Activated CD4-positive, alpha-beta T cell treated with anti-CD3 and anti-CD28 coated beads, Interleukin-2, amount 10 ng/mL, durations not matched to agents 7 days and 5 days (primary cell): Measurements from ENCODE around the gene F8. TPM values are rescaled to one million over a fixed set of nuclear protein-coding genes. Genes with fewer than 3 reads are reported as not detected.
A peak's percentile ranks its signal among the peaks of the same experiment; 100 is the strongest.
"Not testable (repeated sequence)": the region's sequence is repeated elsewhere in the genome, so short reads cannot be mapped to it uniquely, and the experiment has no call there.

Source experiments
- CTCF ChIA-PET: fragments of 350-600 bp; sonication (Branson Sonifier 250); formaldehyde crosslinking; loops from one replicate; lab custom pipeline; 2021; ENCODE audit warnings: antibody characterized with exemption; lab: Charles Lee
- POLR2A ChIA-PET: fragments of 350-600 bp; sonication (Branson Sonifier 250); formaldehyde crosslinking; loops from one replicate; lab custom pipeline; 2021; ENCODE audit warnings: antibody characterized with exemption; lab: Charles Lee
- DNase-seq: peaks from one replicate; pipeline ENCODE4 v3.0.0-alpha.2; 2020
- H3K27ac Mint-ChIP-seq: one replicate; pipeline ENCODE4 v1.8.0; 2021; ENCODE audit warnings: mild to moderate bottlenecking, moderate library complexity, mixed read lengths
- H3K27me3 Mint-ChIP-seq: one replicate; pipeline ENCODE4 v1.8.0; 2021; ENCODE audit warnings: mixed read lengths
- H3K36me3 Mint-ChIP-seq: one replicate; pipeline ENCODE4 v1.8.0; 2021; ENCODE audit warnings: low read depth, mixed read lengths
- H3K4me1 Mint-ChIP-seq: one replicate; pipeline ENCODE4 v1.8.0; 2021; ENCODE audit warnings: mixed read lengths
- H3K4me3 Mint-ChIP-seq: one replicate; pipeline ENCODE4 v1.8.0; 2021; ENCODE audit warnings: mild to moderate bottlenecking, moderate library complexity, mixed read lengths
- H3K9me3 Mint-ChIP-seq: one replicate; pipeline ENCODE4 v1.8.0; 2021; ENCODE audit warnings: mixed read lengths
- total RNA-seq, 2 experiments: library from RNA; stranded (reverse); gene quantifications; one replicate each; pipeline ENCODE4 v1.2.3, GENCODE V29; 2021

F8 gene
- total RNA-seq, 2 experiments from 2014 or later = 3.9 to 4.6 TPM

GRCh38 chrX:155026727-155027508 is 4.4 kb upstream of the F8 start, which contains the start of gene FUNDC2:
FUNDC2 (plus strand) TSS chrX:155026844; CDS start chrX:155026939, 95 bp downstream.
- DNase-seq = peak; percentile 93
- CTCF ChIA-PET = interaction anchor here (0.6 to 1.0 kb wide), 3 partner anchors 29 to 189 kb away, joined by 3 to 4 read pairs (median 3); no protein-coding TSS in a partner anchor
- Mint-ChIP-seq H3K9me3 (no peaks in the 10 kb centered on the region), H3K4me3 (peak within 1 kb of the TSS; percentile 87), H3K36me3 (peaks cover 5% of the 10 kb centered on the region), H3K27me3 (peaks cover 11% of the 10 kb centered on the region), H3K27ac (peak within 1 kb of the TSS; percentile 96), H3K4me1 (peaks cover 22% of the 10 kb centered on the region)
- POLR2A ChIA-PET = interaction anchor here (1.0 kb wide), 1 partner anchor 30 kb away, joined by 3 read pairs; no protein-coding TSS in a partner anchor

DNA sequence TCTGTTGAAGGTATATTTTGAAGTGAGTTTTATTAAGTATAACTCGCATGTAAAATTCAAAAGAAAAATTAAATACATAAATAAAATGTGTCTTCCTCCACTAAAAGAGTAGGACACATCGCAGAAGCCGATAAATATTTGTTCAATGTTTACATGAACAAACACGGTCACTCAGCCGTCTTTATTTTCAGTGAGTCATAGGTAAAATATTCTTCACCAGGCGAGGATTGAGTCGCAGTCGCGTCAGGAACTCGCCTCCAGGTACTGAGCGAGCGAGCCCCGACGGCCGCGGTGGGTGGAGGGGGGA is 3.9 kb upstream of the F8 start:
- peaks cover 11% of the 10 kb centered on the region for H3K27me3 Mint-ChIP-seq
- no peaks in the 10 kb centered on the region for H3K9me3 Mint-ChIP-seq
- H3K27ac Mint-ChIP-seq = peak overlapping the region; percentile 92
- peaks cover 20% of the 10 kb centered on the region for H3K4me1 Mint-ChIP-seq
- POLR2A ChIA-PET = interaction anchor here (1.0 kb wide), 1 partner anchor 31 kb away, joined by 3 read pairs; no protein-coding TSS in a partner anchor
- DNase-seq = no peak
- CTCF ChIA-PET = interaction anchor here (0.6 to 1.0 kb wide), 3 partner anchors 30 to 189 kb away, joined by 3 to 4 read pairs (median 3); no protein-coding TSS in a partner anchor
- peak overlapping the region; percentile 87 for H3K4me3 Mint-ChIP-seq
- H3K36me3 Mint-ChIP-seq = peaks cover 4% of the 10 kb centered on the region

GRCh38 chrX:155023907-155024833 is 1.6 kb upstream of the F8 start:
- no peak for DNase-seq
- ChIA-PET POLR2A (no interaction called here), CTCF (no interaction called here)
- Mint-ChIP-seq H3K9me3 (no peaks in the 10 kb centered on the region), H3K27ac (no peak overlapping the region), H3K4me3 (no peak overlapping the region), H3K36me3 (no peaks in the 10 kb centered on the region), H3K27me3 (peaks cover 13% of the 10 kb centered on the region), H3K4me1 (peaks cover 11% of the 10 kb centered on the region)

DNA sequence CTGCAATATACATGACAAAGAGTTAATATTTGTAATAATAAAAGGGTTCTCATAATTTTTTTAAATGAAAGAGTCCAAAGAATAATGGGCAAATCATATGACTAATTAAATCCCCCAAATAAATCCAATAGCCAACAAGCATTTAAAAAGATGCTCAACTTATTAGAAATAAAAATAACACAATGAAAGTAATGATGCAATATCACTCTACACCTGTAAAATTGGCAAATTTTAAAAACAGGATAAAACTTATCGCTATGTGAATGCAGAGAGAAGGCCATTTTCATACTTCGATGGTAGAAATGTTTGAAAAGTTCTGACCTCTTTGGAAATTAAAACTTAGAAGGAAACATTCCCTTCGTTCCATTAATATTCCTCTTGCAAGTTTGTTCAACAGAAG is 1.9 kb downstream of the F8 start:
- Mint-ChIP-seq H3K4me3 (no peak overlapping the region), H3K27ac (no peak overlapping the region), H3K9me3 (no peaks in the 10 kb centered on the region), H3K4me1 (no peaks in the 10 kb centered on the region), H3K27me3 (peaks cover 13% of the 10 kb centered on the region), H3K36me3 (no peaks in the 10 kb centered on the region)
- DNase-seq = no peak
- POLR2A ChIA-PET = no interaction called here
- CTCF ChIA-PET = no interaction called here

- Mint-ChIP-seq H3K36me3 (no peaks in the 10 kb centered on the region), H3K4me1 (no peaks in the 10 kb centered on the region), H3K27ac (no peak overlapping the region), H3K9me3 (no peaks in the 10 kb centered on the region), H3K27me3 (no peaks in the 10 kb centered on the region), H3K4me3 (no peak overlapping the region)
- ChIA-PET POLR2A (no interaction called here), CTCF (no interaction called here)
- no peak for DNase-seq
Observed at GRCh38 chrX:155009994-155010472, 12.5 kb downstream of the F8 start.

GRCh38 chrX:155008578-155008977 is 13.9 kb downstream of the F8 start:
- H3K4me1 Mint-ChIP-seq, H3K27ac Mint-ChIP-seq, POLR2A ChIA-PET, H3K4me3 Mint-ChIP-seq, DNase-seq, H3K36me3 Mint-ChIP-seq, CTCF ChIA-PET, H3K9me3 Mint-ChIP-seq, H3K27me3 Mint-ChIP-seq: not testable (repeated sequence)

GRCh38 chrX:155006913-155007671 is 15.4 kb downstream of the F8 start:
- H3K4me1 Mint-ChIP-seq, POLR2A ChIA-PET, H3K9me3 Mint-ChIP-seq, H3K27ac Mint-ChIP-seq, DNase-seq, H3K27me3 Mint-ChIP-seq, H3K36me3 Mint-ChIP-seq, H3K4me3 Mint-ChIP-seq, CTCF ChIA-PET: not testable (repeated sequence)

DNA sequence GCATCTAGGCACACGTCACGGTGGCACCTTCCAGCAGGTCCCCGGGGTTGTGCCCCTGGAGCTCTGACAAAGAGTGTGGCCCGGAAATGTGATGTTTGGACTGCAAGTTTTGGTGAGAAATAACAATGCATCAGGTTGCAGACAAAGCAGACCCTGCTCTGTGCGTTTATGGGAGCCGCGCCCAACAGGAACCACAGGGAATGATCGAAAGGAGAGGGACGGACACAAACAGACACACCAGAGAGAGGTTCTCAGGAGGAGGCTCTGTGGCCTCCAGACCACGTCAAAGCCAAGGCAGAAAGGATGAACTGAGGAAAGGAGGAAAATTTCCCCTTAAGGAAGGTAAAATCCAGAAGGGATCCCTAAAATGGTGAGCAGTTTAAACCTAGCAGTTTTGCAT is 16.1 kb downstream of the F8 start:
- H3K4me3 Mint-ChIP-seq, CTCF ChIA-PET, POLR2A ChIA-PET, H3K9me3 Mint-ChIP-seq, H3K36me3 Mint-ChIP-seq, H3K27ac Mint-ChIP-seq, H3K27me3 Mint-ChIP-seq, DNase-seq, H3K4me1 Mint-ChIP-seq: not testable (repeated sequence)

- Mint-ChIP-seq H3K27ac (no peak overlapping the region), H3K9me3 (no peaks in the 10 kb centered on the region), H3K27me3 (no peaks in the 10 kb centered on the region), H3K36me3 (no peaks in the 10 kb centered on the region), H3K4me3 (no peak overlapping the region), H3K4me1 (no peaks in the 10 kb centered on the region)
- ChIA-PET CTCF (interaction anchor here (1.3 kb wide), 1 partner anchor 9 kb away, joined by 3 read pairs; no protein-coding TSS in a partner anchor), POLR2A (no interaction called here)
- DNase-seq = no peak
Observed at GRCh38 chrX:155005190-155005589, 17.3 kb downstream of the F8 start.

GRCh38 chrX:155001873-155002272 is 20.6 kb downstream of the F8 start:
- H3K27me3 Mint-ChIP-seq = no peaks in the 10 kb centered on the region
- H3K27ac Mint-ChIP-seq = no peak overlapping the region
- no peaks in the 10 kb centered on the region for H3K36me3 Mint-ChIP-seq
- H3K9me3 Mint-ChIP-seq = no peaks in the 10 kb centered on the region
- no peaks in the 10 kb centered on the region for H3K4me1 Mint-ChIP-seq
- no peak overlapping the region for H3K4me3 Mint-ChIP-seq
- DNase-seq = no peak
- POLR2A ChIA-PET = no interaction called here
- CTCF ChIA-PET = no interaction called here

- H3K9me3 Mint-ChIP-seq = no peaks in the 10 kb centered on the region
- H3K36me3 Mint-ChIP-seq = no peaks in the 10 kb centered on the region
- H3K4me3 Mint-ChIP-seq = no peak overlapping the region
- CTCF ChIA-PET = no interaction called here
- POLR2A ChIA-PET = no interaction called here
- H3K27ac Mint-ChIP-seq = no peak overlapping the region
- DNase-seq = no peak
- no peaks in the 10 kb centered on the region for H3K27me3 Mint-ChIP-seq
- no peaks in the 10 kb centered on the region for H3K4me1 Mint-ChIP-seq
Observed at GRCh38 chrX:155000841-155001240, 21.7 kb downstream of the F8 start.

DNA sequence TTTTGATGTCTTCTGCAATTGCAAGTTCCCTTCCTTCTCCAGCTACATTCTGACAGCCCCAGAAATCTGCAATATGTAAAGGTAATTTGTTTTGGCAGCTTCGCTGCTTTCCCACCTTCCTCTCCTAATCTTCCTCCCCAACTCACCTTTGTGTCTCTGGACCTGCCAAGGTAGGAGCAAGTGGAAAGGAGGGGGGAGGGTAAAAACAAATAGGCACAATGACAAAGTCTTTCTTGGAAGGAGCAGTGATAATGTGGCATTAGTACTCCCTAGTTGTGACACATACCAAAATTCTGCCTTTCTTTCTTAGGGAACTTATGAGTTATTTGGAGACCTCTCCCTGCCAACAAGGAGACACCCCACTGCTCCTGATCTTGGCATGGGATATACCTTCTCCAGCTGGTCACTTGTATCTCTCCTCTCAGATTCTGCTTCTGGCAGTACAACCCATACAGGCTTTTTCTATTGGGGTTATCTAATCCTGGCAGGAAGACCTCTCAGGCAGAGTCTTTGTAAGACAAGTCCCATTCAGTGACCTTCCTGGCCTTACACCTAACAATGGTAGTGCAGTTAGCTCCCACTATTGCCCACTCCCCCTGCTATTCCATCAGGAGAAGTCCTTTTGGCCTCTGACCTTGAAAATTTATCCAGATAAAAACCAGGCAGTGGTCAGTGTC is 24.2 kb downstream of the F8 start:
- no peak overlapping the region for H3K27ac Mint-ChIP-seq
- no peaks in the 10 kb centered on the region for H3K36me3 Mint-ChIP-seq
- no peak overlapping the region for H3K4me3 Mint-ChIP-seq
- CTCF ChIA-PET = interaction anchor here (1.5 kb wide), 1 partner anchor 9 kb away, joined by 3 read pairs; no protein-coding TSS in a partner anchor
- no peaks in the 10 kb centered on the region for H3K4me1 Mint-ChIP-seq
- no peaks in the 10 kb centered on the region for H3K9me3 Mint-ChIP-seq
- no peaks in the 10 kb centered on the region for H3K27me3 Mint-ChIP-seq
- no peak for DNase-seq
- POLR2A ChIA-PET = no interaction called here
